ENCODE measurements around the gene CLN5. TPM values are rescaled to one million over a fixed set of nuclear protein-coding genes. Genes with fewer than 3 reads are reported as not detected.

The CLN5 gene
- total RNA-seq, 1 experiment from 2014 or later, result 21.4 TPM

DNA sequence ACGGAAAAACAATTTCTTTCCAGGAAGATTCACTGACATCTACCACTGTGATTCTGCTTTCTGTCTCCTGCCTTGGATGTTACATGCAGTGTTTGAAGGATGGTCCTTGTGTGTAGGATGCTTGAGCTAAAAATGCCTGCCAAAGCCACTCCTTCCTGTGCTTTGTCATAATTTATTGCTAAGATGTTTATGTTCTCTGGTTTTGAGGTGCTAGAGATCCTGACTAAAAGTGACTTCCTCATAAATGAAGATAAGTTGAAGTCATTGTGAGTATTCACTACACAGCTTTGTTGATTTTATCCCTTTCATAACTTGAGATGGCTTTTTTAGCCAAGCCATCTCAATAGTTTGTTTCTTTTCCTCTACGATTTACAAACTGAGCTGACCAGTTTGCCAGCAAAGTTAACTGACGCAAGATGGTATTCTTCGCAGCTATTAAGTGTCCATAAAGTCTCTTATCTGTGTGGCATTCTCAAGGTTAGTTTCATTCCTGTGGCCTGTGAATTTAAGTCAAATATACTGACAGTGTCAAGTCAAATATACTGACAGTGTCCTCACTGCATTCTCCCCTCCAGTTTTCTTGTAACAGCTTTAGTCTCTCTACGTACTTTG lies 50.8 kb downstream of the CLN5 start:
- BruUV-seq (replicated peaks), result no TSS peak
- ATAC-seq, result no peak

DNA sequence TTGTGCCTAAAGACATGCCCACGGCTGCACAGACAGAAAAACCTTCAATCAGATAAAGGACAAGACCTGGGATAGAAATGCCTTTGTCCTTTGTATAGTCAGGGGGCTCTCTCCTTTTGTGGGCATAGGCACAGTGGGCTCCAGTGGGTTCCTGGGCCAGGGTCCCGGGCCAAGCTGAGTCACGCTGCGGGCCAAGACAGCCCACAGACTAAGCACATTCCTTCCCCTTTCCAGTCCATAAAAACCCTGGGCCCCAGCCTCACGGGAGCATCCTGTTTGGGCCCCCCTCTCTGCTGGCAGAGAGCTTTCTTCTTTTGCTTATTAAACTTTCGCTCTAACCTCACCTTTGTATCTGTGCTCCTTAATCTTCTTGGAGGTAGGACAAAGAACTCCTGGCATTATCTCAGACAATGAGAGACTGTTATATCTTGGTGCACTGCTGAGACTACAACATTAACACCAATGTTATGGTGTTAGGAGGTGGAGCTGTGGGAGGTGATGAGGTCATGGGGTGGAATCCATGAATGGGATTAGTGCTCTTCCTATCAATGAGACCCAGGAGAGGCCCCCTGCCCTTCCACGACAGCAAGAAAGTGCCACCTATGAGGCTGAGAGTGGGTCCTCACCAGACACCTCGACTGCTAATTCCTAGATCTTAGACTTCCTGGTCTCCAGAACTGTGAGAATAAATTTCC lies 55.9 kb downstream of the CLN5 start:
- DNase-seq (ENCODE audit: low read depth, low spot score), result no peak
- intact Hi-C loops (cut with micrococcal nuclease; ENCODE audit: unreplicated experiment) (no loop called here), in situ Hi-C loops (cut with HindIII; ENCODE audit: low pct_unique_long_range_greater_than_20kb, low sequenced_read_pairs) (no loop called here)
- Histone ChIP-seq H3K27me3 (ENCODE audit: control insufficient read depth, insufficient read depth, low read length) (no peaks in the 10 kb centered on the region), H3K9me3 (ENCODE audit: control insufficient read depth, insufficient read depth, low read depth, low read length) (no peaks in the 10 kb centered on the region), H3K36me3 (ENCODE audit: control insufficient read depth, insufficient read depth, low read length) (peaks cover 2% of the 10 kb centered on the region; the same call in 1 of the 2 replicates), H3K27ac (ENCODE audit: low read length) (no peak overlapping the region), H3K4me3 (ENCODE audit: low read depth in 2 of 2, low read length in 2 of 2) (no peak overlapping the region), H3K4me1 (ENCODE audit: control insufficient read depth, insufficient read depth, low read length) (no peaks in the 10 kb centered on the region)
- ChIA-PET CTCF (no interaction called here), POLR2A (no interaction called here)
- no peak for ATAC-seq
- no TSS peak for BruUV-seq (replicated peaks)
- TF ChIP-seq TCF7L2 (IDR thresholded peaks at IDR 0.05; ENCODE audit: low read depth, low read length) (no peak), CTCF (IDR thresholded peaks at IDR 0.05) (no peak), SIN3A (IDR thresholded peaks at IDR 0.05; ENCODE audit: borderline replicate concordance, insufficient read depth, low read depth, low read length) (no peak), POLR2AphosphoS5 (IDR thresholded peaks at IDR 0.05; ENCODE audit: low read depth, low read length) (no peak)
- TF ChIP-seq, protein P1, sequence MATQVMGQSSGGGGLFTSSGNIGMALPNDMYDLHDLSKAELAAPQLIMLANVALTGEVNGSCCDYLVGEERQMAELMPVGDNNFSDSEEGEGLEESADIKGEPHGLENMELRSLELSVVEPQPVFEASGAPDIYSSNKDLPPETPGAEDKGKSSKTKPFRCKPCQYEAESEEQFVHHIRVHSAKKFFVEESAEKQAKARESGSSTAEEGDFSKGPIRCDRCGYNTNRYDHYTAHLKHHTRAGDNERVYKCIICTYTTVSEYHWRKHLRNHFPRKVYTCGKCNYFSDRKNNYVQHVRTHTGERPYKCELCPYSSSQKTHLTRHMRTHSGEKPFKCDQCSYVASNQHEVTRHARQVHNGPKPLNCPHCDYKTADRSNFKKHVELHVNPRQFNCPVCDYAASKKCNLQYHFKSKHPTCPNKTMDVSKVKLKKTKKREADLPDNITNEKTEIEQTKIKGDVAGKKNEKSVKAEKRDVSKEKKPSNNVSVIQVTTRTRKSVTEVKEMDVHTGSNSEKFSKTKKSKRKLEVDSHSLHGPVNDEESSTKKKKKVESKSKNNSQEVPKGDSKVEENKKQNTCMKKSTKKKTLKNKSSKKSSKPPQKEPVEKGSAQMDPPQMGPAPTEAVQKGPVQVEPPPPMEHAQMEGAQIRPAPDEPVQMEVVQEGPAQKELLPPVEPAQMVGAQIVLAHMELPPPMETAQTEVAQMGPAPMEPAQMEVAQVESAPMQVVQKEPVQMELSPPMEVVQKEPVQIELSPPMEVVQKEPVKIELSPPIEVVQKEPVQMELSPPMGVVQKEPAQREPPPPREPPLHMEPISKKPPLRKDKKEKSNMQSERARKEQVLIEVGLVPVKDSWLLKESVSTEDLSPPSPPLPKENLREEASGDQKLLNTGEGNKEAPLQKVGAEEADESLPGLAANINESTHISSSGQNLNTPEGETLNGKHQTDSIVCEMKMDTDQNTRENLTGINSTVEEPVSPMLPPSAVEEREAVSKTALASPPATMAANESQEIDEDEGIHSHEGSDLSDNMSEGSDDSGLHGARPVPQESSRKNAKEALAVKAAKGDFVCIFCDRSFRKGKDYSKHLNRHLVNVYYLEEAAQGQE (IDR thresholded peaks at IDR 0.05; ENCODE audit: insufficient read depth in 1 of 2, low read depth in 2 of 2, low read length in 1 of 2), result no peak

More for the DNA sequence above, 50.8 kb downstream of the CLN5 start:
- Histone ChIP-seq H3K27ac (ENCODE audit: low read length) (no peak overlapping the region), H3K36me3 (ENCODE audit: control insufficient read depth, insufficient read depth, low read length) (no peaks in the 10 kb centered on the region; the same call in 1 of the 2 replicates), H3K9me3 (ENCODE audit: control insufficient read depth, insufficient read depth, low read depth, low read length) (no peaks in the 10 kb centered on the region), H3K4me1 (ENCODE audit: control insufficient read depth, insufficient read depth, low read length) (no peaks in the 10 kb centered on the region), H3K4me3 (ENCODE audit: low read depth in 2 of 2, low read length in 2 of 2) (no peak overlapping the region), H3K27me3 (ENCODE audit: control insufficient read depth, insufficient read depth, low read length) (no peaks in the 10 kb centered on the region)
- TF ChIP-seq, protein P1 (IDR thresholded peaks at IDR 0.05; ENCODE audit: insufficient read depth in 1 of 2, low read depth in 2 of 2, low read length in 1 of 2), result no peak
- no peak for TF ChIP-seq SIN3A (IDR thresholded peaks at IDR 0.05; ENCODE audit: borderline replicate concordance, insufficient read depth, low read depth, low read length)
- TF ChIP-seq TCF7L2 (IDR thresholded peaks at IDR 0.05; ENCODE audit: low read depth, low read length), result no peak
- TF ChIP-seq POLR2AphosphoS5 (IDR thresholded peaks at IDR 0.05; ENCODE audit: low read depth, low read length), result no peak
- TF ChIP-seq CTCF (IDR thresholded peaks at IDR 0.05), result no peak
- no peak for DNase-seq (ENCODE audit: low read depth, low spot score)
- ChIA-PET CTCF (no interaction called here), POLR2A (interaction anchor here (0.6 kb wide), 1 partner anchor 12 kb away, joined by 3 read pairs; no protein-coding TSS in a partner anchor)
- intact Hi-C loops (cut with micrococcal nuclease; ENCODE audit: unreplicated experiment), result no loop called here
- in situ Hi-C loops (cut with HindIII; ENCODE audit: low pct_unique_long_range_greater_than_20kb, low sequenced_read_pairs), result no loop called here
